PC-9 (cell line): ENCODE measurements around the gene TTC23.

Experiments used
- CTCF ChIP-seq: fragments of 200-600 bp; sonication (generic); conservative IDR thresholded peaks from 2 replicates; pipeline ENCODE4 v1.6.1; 2017; ENCODE audit warnings: mixed run types, antibody characterized with exemption, mild to moderate bottlenecking, moderate library complexity
- EZH2 ChIP-seq: fragments of 200-600 bp; sonication (generic); IDR thresholded peaks from 2 replicates; pipeline ENCODE4 v1.8.0; 2017; ENCODE audit warnings: antibody characterized with exemption, low read depth

- no peak for TF ChIP-seq CTCF
- no peak for TF ChIP-seq EZH2
Observed at GRCh38 chr15:99113547-99114271, 135.7 kb downstream of the TTC23 start.
